Stomach (tissue), 4 donors: ENCODE results near the gene SPRY1.

Experiments
- CTCF ChIP-seq, 7 experiments: fragments of 450-650 bp in 4 of 7; fragments of 200-600 bp in 3 of 7; sonication (generic) in 3 of 7; IDR thresholded peaks; one replicate each; pipeline ENCODE4 v1.5.1; 2016 to 2019; ENCODE audit warnings: antibody characterized with exemption in 7 of 7, control low read depth in 2 of 7, mild to moderate bottlenecking in 1 of 7
- EP300 ChIP-seq: sonication (generic); formaldehyde crosslinking; IDR thresholded peaks from one replicate; pipeline ENCODE4 v1.6.1; 2017; ENCODE audit warnings: antibody characterized with exemption
- POLR2A ChIP-seq, 4 donors: fragments of 450-650 bp; IDR thresholded peaks; one replicate each; pipeline ENCODE4 v1.6.1; 2016; ENCODE audit warnings: antibody characterized with exemption in 4 of 4, control low read depth in 2 of 4, mild to moderate bottlenecking in 1 of 4, moderate library complexity in 1 of 4

GRCh38 chr4:123363729-123364128, 32.9 kb upstream of the SPRY1 start:
- TF ChIP-seq POLR2A (IDR thresholded peaks at IDR 0.05), result no peak
- TF ChIP-seq CTCF (IDR thresholded peaks at IDR 0.05), result no peak
- TF ChIP-seq EP300, result no peak
